Stimulated activated CD8-positive, alpha-beta memory T cell treated with anti-CD3 and anti-CD28 coated beads, Interleukin-4, amount 100 ng/mL, for 4 hours (primary cell): Measurements from ENCODE around the gene CDC123.
A peak's percentile ranks its signal among the peaks of the same experiment; 100 is the strongest.
"Not testable (repeated sequence)": the region's sequence is repeated elsewhere in the genome, so short reads cannot be mapped to it uniquely, and the experiment has no call there.

Experiments used
- DNase-seq, 2 donors: peaks; one replicate each; pipeline ENCODE4 v3.0.0-alpha.2; 2020; ENCODE audit warnings: low read depth in 2 of 2, low spot score in 1 of 2

The CDC123 gene

GRCh38 chr10:12234687-12235086 lies 38.7 kb downstream of the CDC123 start:
- DNase-seq, result not testable (repeated sequence)

GRCh38 chr10:12235116-12235694 lies 39.2 kb downstream of the CDC123 start:
- no peak for DNase-seq

- no peak for DNase-seq
Measured at GRCh38 chr10:12235796-12236195, 39.8 kb downstream of the CDC123 start.

DNA sequence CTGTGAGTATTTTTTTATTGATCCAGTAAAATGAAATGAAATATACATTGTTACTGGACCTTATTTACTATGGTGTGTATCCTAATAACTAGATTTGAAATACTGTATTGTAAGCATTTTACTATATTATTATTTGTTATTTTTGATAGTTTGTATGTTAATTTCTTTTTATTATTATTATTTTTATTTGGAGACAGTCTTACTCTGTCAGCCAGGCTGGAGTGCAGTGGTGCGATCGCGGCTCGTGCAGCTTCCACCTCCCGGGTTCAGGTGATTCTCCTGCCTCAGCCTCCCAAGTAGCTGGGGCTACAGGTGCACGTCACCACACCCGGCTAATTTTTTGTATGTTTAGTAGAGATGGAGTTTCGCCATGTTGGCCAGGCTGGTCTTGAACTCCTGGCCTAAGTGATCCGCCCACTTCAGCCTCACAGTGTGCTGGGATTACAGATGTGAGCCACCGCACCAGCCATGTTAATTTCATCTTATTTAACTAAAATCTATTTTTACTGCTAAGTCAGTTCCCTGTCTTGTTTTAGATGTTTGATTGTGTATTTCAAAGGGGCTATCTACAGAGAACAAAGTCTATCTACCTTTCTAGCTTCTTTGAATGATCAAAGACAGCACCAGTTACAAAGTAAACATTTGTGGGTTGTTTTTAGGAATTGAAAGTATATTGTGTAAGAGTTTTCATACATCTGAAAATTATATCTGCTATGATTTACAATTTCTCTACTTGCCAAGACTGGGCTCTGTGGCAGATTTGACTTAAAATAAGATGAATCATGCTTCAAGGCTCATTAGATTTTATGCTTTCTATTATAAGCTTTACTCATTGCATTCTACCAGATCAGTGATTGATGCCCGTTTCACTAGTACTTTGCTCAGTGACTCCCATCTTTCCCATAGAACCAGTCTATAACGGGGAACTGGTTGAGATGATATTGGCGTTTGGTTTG lies 41.6 kb downstream of the CDC123 start:
- no peak for DNase-seq

DNA sequence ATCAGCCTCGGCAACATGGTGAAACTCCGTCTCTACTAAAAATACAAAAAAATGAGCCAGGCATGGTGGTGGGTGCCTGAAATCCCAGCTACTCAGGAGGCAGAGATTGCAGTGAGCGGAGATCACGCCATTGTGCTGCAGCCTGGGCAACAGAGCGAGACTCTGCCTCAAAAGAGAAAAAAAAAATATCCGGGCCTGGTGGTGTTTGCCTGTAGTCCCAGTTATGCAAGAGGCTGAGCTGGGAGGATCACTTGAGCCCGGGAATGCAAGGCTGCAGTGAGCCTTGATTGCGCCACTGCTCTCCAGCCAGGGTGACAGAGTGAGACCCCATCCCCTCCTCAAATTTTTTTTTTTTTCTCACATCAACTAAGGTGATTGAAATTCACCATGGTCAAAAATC lies 42.8 kb downstream of the CDC123 start:
- DNase-seq, result no peak

DNA sequence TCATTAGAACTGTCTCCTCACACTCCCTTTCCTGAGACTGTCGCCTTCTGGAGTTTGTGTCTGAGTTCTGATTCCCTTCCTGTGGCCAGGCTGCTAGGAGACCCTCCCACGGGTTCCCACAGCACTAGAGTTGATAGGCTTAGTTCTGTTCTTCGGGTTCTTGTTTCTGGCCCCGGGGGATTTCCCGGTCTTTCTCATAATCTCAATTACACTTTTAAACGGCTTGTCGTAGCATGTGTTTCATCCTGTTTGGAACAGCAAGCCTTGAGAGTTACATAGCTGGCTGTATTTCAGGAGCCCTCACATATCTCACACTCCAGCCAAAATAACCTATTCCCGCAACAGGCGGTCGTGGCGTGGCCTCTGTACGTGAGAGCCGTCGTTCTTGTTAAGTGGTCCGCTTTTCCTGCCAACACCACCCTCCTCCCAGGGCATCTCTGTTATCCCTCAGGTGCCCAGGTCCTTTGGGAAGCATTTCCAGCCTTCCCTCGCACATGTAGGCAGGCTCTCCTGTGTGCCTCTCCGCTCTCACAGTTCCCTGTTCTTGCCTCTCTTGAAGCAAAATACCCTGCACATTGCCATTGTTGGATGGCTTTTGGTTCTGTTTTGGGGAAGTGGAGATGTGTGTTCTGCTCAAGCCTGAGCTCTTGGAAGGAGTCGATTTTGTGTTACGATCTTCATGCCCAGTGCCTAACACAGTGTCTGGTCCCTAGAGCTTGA lies 46.0 kb downstream of the CDC123 start:
- DNase-seq, result no peak

DNA sequence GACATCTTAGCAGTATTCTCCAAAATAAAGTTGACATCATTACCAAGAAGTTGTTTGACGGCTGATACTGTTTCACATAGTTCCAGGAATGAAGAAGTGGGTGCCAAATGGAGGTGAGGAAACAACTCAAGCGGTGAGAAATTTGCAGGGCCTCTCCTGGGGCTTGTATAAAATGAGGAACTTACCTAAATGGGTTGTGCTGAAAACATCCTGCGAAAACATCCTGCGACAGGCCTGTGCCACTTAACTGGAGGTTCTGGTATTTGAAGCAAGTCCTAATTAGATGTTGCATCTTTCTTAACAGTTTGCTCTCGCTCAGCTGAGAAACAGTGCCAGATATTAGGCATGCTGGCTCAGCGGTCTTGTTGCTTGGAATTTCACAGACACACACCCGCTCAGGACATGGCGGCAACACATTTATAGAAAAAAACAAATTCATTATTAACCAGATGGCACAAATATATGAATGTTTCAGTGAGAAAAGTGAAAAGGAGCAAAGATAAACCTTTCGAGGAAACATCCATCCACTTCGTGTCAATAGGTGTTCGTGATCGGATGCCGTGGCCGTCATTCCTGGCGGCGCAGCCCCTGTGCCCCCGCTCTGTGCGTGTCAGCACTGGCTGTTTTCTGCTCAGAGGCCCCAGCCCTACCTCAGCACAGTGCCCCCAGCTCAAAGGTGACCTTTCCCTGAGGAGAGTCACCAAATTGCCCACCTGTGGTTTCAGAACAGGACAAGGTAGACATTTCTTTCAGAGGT lies 48.1 kb downstream of the CDC123 start:
- DNase-seq, result no peak

- DNase-seq, result no peak
Measured at GRCh38 chr10:12250181-12250580, 54.2 kb downstream of the CDC123 start.

DNA sequence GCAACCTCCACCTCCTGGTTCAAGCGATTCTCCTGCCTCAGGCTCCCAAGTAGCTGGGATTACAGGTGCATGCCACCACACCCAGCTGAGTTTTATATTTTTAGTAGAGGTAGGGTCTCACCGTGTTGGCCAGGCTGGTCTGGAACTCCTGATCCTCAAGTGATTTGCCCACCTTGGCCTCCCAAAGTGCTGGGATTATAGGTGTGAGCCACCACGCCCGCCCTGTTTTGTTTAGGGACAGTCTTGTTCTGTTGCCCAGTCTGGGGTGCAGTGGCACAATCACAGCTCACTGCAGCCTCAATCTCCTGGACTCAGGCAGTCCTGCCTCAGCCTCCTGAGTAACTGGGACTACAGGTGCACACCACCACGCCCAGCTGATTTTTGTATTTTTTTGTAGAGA lies 54.7 kb downstream of the CDC123 start:
- not testable (repeated sequence) for DNase-seq

- no peak for DNase-seq
Measured at GRCh38 chr10:12251581-12251980, 55.6 kb downstream of the CDC123 start.

- no peak for DNase-seq
Measured at GRCh38 chr10:12252882-12253546, 57.0 kb downstream of the CDC123 start.

DNA sequence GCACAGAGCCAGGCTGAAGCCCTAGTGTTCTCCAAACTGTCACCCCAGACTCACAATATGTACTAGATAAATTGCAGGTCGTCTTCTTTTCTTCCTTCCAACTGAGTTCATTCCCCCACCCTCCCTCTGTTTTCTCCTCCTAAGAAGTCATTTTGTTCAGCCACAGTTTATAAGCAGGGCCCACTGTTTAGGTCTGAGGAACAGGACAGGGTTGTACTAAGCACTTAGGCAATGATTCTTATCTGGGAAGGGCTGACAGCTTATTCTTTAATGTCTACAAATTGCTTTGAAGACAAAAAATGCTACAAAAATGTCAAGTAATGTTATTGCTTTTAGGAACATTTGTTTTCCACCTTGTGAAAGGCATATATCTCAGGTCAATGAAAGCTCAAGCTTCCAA lies 59.1 kb downstream of the CDC123 start:
- DNase-seq, result no peak

DNA sequence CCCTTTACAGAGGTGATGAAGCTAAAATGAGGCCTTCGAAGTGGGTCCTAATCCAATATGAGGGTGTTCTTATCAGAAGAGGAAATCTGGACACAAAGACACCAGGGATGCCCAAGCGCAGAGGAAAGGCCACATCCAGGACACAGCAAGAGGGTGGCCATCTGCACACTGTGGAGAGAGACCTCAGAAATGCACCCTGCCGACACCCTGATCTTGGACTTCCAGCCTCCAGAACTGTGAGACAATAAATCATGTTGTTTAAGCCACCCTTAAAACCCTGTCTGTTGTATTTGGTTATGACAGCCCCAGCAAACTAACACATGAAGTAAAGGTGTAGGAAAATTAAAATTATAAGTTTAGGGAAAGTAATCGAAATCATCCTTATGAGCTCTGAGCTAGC lies 64.0 kb downstream of the CDC123 start:
- no peak for DNase-seq

GRCh38 chr10:12262278-12262981 lies 66.4 kb downstream of the CDC123 start:
- no peak for DNase-seq

DNA sequence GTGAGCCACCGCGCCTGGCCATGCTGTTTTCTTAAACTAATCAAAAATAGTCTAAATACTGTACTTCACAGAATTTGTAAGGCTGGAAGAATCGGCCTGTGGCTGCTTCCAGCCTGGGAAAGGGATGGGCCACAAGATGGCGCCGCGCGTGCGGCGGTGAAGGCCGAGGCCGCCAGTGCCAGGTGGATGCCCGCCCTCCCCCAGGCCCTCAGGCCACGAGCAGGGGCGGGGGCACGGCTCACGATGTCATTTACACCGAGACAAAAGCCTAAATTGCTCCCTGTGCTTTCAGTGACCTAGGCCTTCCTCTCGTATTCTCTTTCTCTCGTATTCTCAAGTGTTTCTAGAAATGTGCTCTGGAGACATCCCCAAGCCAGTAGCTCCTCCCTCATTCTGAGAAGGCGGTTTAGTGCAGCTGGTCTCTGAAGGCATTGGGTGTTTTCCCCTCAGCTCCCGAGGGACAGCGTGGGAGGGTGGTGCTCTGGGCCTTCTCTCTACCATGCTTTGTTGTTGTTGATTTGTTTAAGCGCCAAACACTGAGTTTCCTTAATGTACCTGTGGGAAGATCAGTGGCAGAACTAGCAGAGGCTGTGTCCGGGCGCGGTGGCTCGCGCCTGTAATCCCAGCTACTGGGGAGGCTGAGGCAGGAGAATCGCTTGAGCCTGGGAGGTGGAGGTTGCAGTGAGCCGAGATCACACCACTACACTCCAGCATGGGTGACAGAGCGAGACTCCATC lies 68.4 kb downstream of the CDC123 start:
- DNase-seq, result peak; percentile 18 to 25

DNA sequence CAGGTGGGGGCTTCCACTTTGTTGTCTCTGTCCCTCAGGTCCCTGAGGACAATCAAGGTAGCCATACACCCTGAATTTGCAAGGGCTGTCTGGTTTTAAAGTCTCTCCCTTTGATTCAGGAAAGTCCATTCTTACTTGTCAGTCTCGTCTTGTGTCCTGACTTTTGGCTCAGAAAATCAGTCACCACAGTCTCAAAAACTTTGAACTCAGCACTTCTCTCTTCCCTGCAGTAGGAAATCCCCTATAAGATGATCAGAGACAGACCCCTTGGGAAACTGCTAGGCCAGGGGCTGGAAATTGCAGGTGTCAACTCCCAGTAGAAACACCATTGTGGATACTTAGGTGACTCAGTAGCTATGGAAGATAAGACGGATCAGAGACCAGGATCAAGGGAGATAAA lies 73.1 kb downstream of the CDC123 start:
- no peak for DNase-seq

DNA sequence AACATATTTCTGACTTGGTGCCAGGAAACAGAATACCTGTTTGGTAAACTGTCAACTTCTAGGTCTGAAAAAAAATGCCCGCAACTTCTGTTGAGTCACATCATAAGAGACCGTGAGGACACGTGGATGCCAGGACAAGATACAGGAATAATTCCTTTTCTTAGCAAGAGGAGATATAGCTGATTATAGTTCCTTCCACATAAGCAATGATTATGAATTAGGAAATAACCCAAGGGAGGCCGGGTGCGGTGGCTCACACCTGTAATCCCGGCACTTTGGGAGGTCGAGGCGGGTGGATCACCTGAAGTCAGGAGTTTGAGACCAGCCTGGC lies 75.2 kb downstream of the CDC123 start:
- no peak for DNase-seq

DNA sequence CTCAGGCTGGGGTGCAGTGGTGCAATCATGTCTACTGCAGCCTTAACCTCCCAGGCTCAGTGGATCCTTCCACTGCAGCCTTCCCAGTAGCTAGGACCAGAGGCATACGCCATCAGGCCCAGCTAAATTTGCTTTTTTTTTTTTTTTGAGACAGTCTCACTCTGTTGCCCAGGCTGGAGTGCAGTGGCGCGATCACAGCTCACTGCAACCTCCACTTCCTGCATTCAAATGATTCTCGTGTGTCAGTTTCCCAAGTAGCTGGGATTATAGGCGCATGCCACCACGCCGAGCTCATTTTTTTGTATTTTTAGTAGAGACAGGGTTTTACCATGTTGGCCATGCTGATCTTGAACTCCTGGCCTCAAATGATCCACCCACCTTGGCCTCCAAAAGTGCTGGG lies 81.9 kb downstream of the CDC123 start:
- DNase-seq, result not testable (repeated sequence)

DNA sequence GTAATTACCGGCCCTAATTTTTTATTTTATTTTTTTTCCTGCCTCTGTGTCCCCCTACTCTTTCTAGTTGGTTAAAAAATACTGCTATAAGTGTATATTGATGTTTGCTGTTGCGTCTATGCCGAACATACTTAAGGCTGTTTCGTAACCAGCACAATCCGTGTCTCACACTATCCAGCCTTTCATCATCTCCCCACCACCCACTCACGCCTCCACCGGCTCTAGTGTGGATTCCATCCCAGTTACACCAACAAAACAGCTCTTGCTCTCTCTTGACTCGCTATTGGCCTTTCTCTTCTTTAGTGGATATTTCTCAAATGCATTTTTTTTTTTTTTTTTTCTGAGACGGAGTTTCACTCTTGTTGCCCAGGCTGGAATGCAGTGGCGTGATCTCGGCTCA lies 83.3 kb downstream of the CDC123 start:
- no peak for DNase-seq

GRCh38 chr10:12287772-12288171 lies 91.8 kb downstream of the CDC123 start:
- DNase-seq, result no peak
